OCI-LY1 (cell line): ENCODE results near the gene TMEM253.

Experiments
- CTCF ChIP-seq: fragments of 200-600 bp; sonication (generic), shearing (Covaris generic); IDR thresholded peaks from 2 replicates; pipeline ENCODE4 v1.5.1; 2017; ENCODE audit warnings: mild to moderate bottlenecking, antibody characterized with exemption, low read length, moderate library complexity, mixed read lengths
- EZH2 ChIP-seq: fragments of 200-600 bp; sonication (generic), shearing (Covaris generic); IDR thresholded peaks from 2 replicates; pipeline ENCODE4 v1.8.0; 2017; ENCODE audit warnings: borderline replicate concordance, mixed run types, mild to moderate bottlenecking, antibody characterized with exemption, low read length, moderate library complexity, mixed read lengths

GRCh38 chr14:21136024-21136423, 35.2 kb downstream of the TMEM253 start:
- TF ChIP-seq EZH2 (no peak), CTCF (peak; percentile 63)
